Mononuclear cell (primary cell): ENCODE measurements around the gene ADD2. TPM values are rescaled to one million over a fixed set of nuclear protein-coding genes. Genes with fewer than 3 reads are reported as not detected.
"Not testable (repeated sequence)": the region's sequence is repeated elsewhere in the genome, so short reads cannot be mapped to it uniquely, and the experiment has no call there.

Source experiments
- H3K27me3 ChIP-seq: 2 replicates; pipeline ENCODE4 v1.6.0; 2011; ENCODE audit warnings: low read length, control low read depth; ENCODE audit not compliant: insufficient read depth
- H3K4me1 ChIP-seq: 2 replicates; pipeline ENCODE4 v1.5.1; 2011; ENCODE audit warnings: mild to moderate bottlenecking, low read length, control low read depth; ENCODE audit not compliant: insufficient read depth
- H3K4me3 ChIP-seq: 2 replicates; pipeline ENCODE4 v1.5.1; 2011; ENCODE audit warnings: mild to moderate bottlenecking, low read length, moderate library complexity
- H3K9me3 ChIP-seq: 2 replicates; pipeline ENCODE4 v1.5.1; 2011; ENCODE audit warnings: low read depth, mild to moderate bottlenecking, control low read depth, low read length
- total RNA-seq: library from RNA; depleted of rRNA; stranded (reverse); fragments of >200 nt; gene quantifications from one replicate; pipeline ENCODE4 v1.2.3, GENCODE V29; 2012

ADD2 gene
- total RNA-seq, 1 donor: 2.4 TPM

DNA sequence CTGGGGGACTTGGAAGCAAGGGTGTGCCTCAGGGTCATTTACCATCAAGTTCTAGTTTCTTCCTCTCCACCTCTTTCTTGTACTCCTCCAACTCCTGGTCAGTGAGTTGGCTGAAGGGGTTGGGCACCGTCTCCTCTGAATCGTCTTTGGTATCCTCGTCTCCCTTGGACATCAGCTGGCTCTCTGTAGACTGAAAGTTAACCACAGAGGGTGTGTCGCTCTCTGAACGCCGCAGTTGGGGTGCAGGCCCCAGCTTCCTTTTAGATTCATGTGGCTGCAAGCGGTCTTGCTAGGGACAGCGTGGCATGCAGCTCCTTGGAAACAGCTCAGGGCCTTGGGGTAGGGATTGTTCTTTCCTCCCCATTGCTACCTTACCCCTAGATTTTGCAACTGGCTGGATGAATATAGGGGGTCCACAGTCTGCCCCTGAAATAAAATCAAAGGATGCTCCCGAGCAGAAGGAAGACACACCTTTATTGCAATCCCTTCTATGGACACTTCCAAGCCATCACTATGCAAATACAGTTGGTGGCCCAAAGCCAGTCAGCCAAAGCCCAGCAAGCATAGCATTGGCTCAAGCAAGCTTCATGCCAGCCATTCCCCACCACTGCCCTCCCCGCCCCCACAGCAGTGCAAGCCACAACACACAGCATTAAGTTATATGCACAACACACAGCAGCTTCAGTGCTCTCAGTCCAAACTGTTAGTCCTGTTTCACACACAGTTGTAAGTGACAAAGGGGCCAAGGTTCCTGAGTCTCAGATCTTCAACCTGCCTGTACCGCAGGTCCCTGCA is 93.2 kb downstream of the ADD2 start:
- Histone ChIP-seq H3K27me3 (no peaks in the 10 kb centered on the region), H3K4me3 (no peak overlapping the region), H3K9me3 (no peaks in the 10 kb centered on the region), H3K4me1 (no peaks in the 10 kb centered on the region)

DNA sequence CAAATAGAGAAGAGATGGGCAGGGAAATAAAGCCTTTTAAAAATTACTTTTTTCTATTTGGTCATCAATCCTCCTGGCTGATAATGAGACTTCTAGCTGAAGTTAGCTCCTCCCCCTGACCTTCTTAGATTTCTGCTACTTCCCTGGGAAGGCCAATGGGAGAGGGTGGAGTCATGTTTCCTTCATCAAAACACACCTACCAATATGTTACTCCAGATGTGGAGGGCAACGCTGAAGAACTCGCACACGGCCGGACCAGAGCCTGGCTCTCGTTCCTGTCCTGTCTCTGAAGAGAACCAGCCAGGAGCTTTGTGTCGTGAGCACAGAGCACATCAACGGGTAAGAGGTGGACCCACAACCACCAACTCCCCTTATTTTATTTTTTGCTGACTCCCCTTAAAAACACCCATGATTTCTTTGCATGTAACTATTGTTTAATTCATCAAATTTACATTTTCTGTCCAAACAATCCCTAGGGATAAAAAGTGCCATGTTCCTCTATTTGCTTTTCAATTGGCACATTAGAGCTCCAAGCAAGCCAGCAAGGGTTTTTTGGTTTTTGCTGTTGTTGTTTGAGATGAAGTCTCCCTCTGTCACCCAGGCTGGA is 94.9 kb downstream of the ADD2 start:
- no peak overlapping the region for H3K4me3 ChIP-seq
- H3K4me1 ChIP-seq: no peaks in the 10 kb centered on the region
- H3K9me3 ChIP-seq: no peaks in the 10 kb centered on the region
- H3K27me3 ChIP-seq: no peaks in the 10 kb centered on the region

DNA sequence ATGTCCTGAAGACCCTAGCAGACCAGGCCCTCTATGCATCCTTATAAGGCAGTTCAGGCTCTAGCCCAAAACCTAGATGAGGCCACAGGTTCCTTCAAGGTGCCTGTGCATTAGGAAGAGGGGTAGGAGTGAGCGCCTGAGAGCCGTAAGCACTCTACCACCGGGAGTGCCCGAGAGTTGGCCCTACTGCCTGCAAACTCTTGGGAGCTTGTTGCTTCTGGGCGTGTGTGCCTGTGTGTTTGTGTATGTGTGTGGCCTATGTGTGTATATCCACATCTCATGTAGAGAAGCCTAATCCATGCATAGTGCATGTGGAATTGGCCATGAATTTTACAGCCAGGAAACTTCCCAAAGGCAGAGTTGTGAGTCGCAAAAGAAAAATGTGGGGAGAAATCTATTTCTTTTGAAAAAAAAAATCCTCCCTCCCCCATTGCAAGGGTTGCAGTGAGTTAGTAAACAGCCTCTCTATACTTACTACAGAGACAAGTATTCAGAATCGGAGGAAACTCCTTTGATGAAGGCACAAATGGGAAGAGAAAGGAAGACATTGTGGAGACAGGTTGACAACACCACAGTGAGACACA is 96.8 kb downstream of the ADD2 start:
- Histone ChIP-seq H3K4me3 (no peak overlapping the region), H3K4me1 (no peaks in the 10 kb centered on the region), H3K9me3 (no peaks in the 10 kb centered on the region), H3K27me3 (no peaks in the 10 kb centered on the region)

DNA sequence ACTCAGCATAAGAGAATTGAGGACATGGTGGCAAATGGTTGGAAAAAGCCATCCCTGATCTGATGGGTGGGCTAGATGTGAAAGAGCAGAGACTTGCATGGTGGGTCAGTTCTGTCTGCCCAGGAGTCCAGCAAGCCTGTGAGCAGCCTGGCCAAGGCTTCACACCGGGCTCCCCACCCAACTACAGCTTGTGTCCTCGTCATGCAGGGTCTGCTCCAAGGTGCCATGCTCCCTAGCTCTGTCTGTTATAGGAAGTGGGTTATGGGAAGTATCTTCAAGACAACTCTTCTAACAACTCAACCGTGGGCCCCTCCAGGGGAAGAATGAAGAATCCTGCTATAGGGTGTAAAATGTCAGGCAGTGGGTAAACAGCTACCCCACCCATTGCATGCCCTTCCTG is 97.4 kb downstream of the ADD2 start:
- Histone ChIP-seq H3K4me1 (no peaks in the 10 kb centered on the region), H3K9me3 (no peaks in the 10 kb centered on the region), H3K4me3 (no peak overlapping the region), H3K27me3 (no peaks in the 10 kb centered on the region)

DNA sequence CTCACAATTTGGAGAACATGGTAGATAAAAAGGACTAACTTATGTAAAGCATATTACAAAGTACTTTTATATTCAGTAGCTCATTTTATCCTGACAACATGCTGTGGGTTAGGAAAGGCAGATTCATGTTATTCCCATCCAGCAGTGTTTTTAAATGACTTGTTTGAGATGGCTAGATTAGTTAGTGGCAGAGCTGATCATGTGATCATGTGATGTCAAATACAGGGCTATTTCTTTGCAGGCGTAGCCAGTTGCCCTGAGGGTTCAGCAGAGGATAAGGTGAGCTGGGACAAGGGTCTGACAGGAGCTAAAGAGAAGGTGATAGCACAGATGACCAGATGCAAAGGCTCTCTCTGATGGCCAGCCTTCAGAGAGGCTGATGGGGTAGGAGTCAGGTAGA is 97.8 kb downstream of the ADD2 start:
- H3K9me3 ChIP-seq: no peaks in the 10 kb centered on the region
- no peaks in the 10 kb centered on the region for H3K4me1 ChIP-seq
- H3K4me3 ChIP-seq: no peak overlapping the region
- H3K27me3 ChIP-seq: no peaks in the 10 kb centered on the region

DNA sequence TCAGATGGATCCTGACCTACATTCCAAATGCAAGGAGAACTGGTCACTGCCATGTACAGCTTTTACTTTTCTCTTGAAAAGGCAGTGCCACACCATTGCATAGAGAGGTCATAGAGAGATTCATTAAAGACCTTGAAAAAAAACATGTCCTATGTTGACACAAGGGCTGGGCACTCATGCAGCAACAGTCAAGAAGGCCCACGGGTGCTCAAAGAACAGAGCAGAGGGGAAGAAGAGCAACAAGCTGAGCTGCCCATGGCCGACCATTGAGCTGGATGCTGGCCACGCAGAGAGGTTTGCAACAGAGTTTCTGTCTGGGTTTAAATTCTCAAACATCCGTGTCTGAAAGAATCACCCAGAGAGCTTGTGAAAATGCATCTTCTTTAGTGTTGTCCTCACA is 99.1 kb downstream of the ADD2 start:
- H3K9me3 ChIP-seq: no peaks in the 10 kb centered on the region
- no peak overlapping the region for H3K4me3 ChIP-seq
- no peaks in the 10 kb centered on the region for H3K4me1 ChIP-seq
- no peaks in the 10 kb centered on the region for H3K27me3 ChIP-seq

DNA sequence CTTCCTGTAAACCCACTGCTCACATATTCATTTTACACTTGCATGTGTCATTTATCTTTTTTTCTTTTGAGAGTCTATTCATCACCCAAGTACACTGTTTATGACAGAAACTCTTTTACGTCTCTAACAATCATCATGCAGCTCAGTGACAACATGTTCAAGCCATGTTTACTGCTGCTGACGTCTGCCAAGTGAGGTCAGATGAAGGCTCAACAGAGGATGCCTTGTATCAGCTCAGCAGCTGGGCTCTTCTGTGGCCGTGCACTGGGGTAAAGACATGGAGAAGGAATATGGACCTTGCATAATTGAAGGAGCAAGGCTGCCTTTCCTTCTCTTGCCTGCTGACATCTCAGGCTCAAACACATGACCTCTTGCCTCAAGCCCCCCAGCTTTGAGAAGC is 99.6 kb downstream of the ADD2 start:
- Histone ChIP-seq H3K9me3 (no peaks in the 10 kb centered on the region), H3K4me1 (no peaks in the 10 kb centered on the region), H3K4me3 (no peak overlapping the region), H3K27me3 (no peaks in the 10 kb centered on the region)

DNA sequence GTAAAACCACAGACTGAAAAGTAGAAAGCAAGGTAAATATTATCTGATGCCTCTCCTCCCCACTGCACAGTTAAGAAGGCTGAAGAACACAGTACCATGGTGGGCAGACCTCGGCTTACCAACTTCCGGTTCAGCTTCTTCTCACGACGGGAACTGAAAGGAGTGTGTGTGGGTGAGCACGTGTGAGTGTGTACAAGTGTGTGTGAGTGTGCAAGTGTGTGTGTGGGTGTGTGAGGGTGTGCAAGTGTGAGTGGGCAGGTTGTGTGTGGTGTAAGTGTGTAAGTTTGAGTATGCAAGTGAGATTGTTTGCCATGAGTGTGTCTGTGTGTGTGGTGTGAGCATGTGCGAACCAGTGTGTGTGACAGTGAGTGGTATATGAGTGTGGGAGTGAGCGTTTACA is 103.5 kb downstream of the ADD2 start:
- Histone ChIP-seq H3K4me1 (no peaks in the 10 kb centered on the region), H3K4me3 (no peak overlapping the region), H3K27me3 (no peaks in the 10 kb centered on the region), H3K9me3 (no peaks in the 10 kb centered on the region)

DNA sequence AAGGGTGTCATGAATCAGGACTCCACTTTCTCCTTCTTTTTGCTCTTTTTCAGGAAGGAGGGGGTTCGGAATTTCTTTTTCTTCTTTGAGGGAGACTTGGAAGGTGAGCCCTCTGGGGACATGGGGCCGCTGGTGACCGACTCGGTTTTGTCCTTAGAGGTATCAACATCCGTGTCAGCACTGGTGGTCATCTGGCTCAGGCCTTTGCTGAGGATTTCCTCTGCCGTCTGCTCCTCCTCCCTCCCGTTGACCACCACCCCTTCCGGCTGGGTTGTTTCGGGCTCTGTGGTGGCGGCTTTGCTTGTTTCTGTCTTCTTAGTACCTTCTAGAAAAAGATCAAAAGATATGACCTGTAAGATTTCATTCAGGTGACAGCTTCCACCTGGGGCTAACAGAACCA is 104.6 kb downstream of the ADD2 start:
- no peaks in the 10 kb centered on the region for H3K4me1 ChIP-seq
- H3K27me3 ChIP-seq: no peaks in the 10 kb centered on the region
- no peak overlapping the region for H3K4me3 ChIP-seq
- no peaks in the 10 kb centered on the region for H3K9me3 ChIP-seq

DNA sequence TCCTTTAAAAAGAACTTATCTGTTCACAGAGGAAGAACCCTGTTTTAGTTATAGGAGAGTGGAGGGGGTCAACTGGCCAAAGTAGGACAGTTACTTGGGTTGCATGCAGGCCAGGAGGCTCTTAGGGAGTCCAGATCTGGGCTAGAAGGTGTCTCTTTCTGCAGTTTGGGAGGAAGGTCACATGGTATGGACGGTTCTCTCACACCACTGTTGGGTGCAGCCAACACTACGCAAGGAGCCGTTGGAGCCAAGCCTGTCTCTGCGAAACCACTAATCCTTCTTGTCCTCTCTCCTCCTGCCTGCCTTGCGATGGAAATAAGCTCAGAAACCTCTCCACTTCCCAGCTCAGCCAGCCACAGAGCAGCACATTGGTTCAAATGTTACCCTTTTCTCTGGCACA is 108.4 kb downstream of the ADD2 start:
- Histone ChIP-seq H3K27me3 (no peaks in the 10 kb centered on the region), H3K9me3 (no peaks in the 10 kb centered on the region), H3K4me1 (no peaks in the 10 kb centered on the region), H3K4me3 (no peak overlapping the region)

DNA sequence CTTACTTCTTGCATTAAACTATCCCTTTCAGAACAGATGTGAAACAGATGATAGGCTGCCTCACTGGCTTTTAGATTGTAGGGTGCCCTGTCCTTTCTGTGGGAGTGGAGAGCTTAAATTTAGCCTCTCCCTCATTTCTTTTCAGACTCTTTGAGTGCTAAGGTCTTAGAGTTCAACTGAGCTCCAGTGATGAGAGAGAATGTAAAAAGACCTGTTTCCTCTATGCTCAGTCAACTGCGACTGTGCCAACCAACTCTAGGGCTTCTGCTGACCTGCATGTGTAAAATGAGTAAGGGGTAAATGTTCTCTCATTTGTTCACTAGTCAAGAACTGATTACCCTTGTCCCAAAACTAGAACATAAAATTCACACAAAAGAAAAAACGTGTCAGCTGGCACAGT is 109.5 kb downstream of the ADD2 start:
- Histone ChIP-seq H3K9me3 (no peaks in the 10 kb centered on the region), H3K27me3 (peaks cover 7% of the 10 kb centered on the region), H3K4me1 (no peaks in the 10 kb centered on the region), H3K4me3 (no peak overlapping the region)

DNA sequence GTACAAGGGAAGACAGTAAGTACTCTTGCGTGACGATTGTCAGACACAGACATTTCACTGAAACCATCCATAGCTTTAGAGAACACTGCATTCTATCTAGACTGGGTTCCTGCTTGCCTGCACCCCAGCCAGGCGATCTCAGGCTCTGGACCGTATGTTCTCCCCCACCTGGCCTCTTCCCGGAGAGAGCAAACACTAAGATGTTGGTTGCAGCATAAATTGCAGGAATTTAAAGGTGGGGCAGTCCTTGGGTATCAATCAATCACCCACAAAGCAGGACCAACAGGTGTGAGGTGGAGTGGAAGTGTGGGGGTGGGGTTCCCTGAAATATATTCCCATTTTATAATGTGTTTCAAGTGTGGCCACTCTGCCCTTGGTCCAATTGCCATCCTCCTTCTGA is 110.8 kb downstream of the ADD2 start:
- Histone ChIP-seq H3K9me3 (no peaks in the 10 kb centered on the region), H3K4me1 (no peaks in the 10 kb centered on the region), H3K4me3 (no peak overlapping the region), H3K27me3 (peaks cover 12% of the 10 kb centered on the region)

DNA sequence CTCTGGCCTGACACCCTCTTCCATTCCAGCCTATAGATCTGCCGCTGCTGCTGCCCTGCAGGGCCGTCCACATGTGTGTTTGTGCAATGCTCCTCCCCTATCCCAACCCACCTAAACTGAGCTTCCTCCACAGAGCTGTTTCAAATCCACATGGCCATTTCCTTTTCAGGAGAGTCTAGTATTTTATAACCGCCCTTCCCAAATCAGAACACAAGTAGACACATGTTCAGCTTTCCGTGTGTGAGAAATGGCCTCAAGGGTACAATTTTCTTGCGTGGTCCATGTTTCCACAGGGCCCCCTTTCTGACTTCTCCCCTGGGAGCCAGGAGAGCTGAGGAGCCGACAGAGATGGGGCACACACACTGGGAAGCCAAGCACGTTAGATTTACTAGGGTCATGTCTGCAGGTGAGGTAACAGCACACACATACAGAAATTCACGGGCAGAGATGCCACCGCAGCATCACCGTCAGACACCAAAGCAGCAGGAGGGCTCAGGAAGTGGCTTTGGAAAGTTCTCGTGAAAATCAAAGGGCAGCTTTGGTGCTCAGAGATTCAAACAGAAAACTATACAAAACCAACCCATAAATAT is 111.5 kb downstream of the ADD2 start:
- H3K27me3 ChIP-seq: peaks cover 13% of the 10 kb centered on the region
- H3K4me3 ChIP-seq: no peak overlapping the region
- H3K9me3 ChIP-seq: no peaks in the 10 kb centered on the region
- H3K4me1 ChIP-seq: no peaks in the 10 kb centered on the region

DNA sequence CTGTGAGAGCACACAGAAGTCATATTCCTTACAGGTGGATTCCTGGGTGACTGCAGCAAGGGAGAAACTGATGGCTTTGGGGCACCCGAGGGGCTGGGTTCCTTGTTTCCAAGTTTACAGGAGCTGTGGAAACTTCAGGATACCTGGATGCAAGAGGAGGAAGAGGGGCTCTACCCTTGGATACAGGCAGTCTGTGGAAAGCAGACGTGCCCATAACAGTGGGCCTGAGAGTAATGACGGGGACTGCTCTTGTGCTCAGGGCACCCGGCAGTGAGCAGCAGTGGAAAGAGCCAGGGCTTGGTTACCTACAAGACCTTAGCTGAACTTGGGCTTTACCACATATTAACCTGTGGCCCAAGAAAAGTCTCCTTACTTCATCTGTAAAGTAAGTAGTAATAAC is 112.2 kb downstream of the ADD2 start:
- H3K27me3 ChIP-seq: peaks cover 18% of the 10 kb centered on the region

DNA sequence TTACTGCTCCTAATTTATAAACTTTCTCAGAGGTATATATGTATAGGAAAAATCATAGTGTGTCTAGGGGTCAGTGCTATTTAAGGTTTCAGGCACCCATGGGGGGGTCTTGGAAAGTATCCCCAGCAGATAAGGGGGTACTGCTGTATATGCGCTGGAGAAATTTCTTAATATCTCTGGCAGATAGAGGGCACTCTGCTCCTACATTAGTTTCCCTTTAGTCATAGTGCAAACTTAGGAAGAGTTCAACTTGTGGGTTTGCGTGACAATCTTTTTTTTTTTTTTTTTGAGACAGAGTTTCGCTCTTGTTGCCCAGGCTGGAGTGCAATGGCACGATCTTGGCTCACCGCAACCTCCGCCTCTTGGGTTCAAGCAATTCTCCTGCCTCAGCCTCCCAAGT is 112.8 kb downstream of the ADD2 start:
- H3K4me1 ChIP-seq, H3K9me3 ChIP-seq, H3K4me3 ChIP-seq: not testable (repeated sequence)
- H3K27me3 ChIP-seq: peaks cover 18% of the 10 kb centered on the region

More for the DNA sequence above, 112.2 kb downstream of the ADD2 start:
- Histone ChIP-seq H3K4me1 (no peaks in the 10 kb centered on the region), H3K9me3 (no peaks in the 10 kb centered on the region), H3K4me3 (no peak overlapping the region)
